ENCODE measurements around the gene NEDD4.

GRCh38 chr15:55824857-55825613, 168.4 kb downstream of the NEDD4 start:
- TF ChIP-seq CTCF (IDR thresholded peaks at IDR 0.05; ENCODE audit: low read length) (no peak), EZH2 (IDR thresholded peaks at IDR 0.05; ENCODE audit: borderline replicate concordance, low read length) (no peak)

Data from OCI-LY1 (cell line).